ENCODE results near the gene FNIP2. TPM values are rescaled to one million over a fixed set of nuclear protein-coding genes. Genes with fewer than 3 reads are reported as not detected.
"Not testable (repeated sequence)": the region's sequence is repeated elsewhere in the genome, so short reads cannot be mapped to it uniquely, and the experiment has no call there.

Gene FNIP2
- polyA plus RNA-seq, 3 donors: 46.5 to 54.4 (median 48.2) TPM

- DNase-seq (ENCODE audit: low read depth in 3 of 3, low spot score in 2 of 3): no peak
Observed at GRCh38 chr4:158787709-158788475, 19.1 kb downstream of the FNIP2 start.

- DNase-seq (ENCODE audit: low read depth in 3 of 3, low spot score in 2 of 3): no peak
Observed at GRCh38 chr4:158788516-158788915, 19.7 kb downstream of the FNIP2 start.

GRCh38 chr4:158789853-158790252, 21.0 kb downstream of the FNIP2 start:
- no peak for DNase-seq (ENCODE audit: low read depth in 3 of 3, low spot score in 2 of 3)

GRCh38 chr4:158793021-158793420, 24.2 kb downstream of the FNIP2 start:
- DNase-seq (ENCODE audit: low read depth in 3 of 3, low spot score in 2 of 3): no peak

- not testable (repeated sequence) for DNase-seq (ENCODE audit: low read depth in 3 of 3, low spot score in 2 of 3)
Observed at GRCh38 chr4:158793430-158793829, 24.6 kb downstream of the FNIP2 start.

GRCh38 chr4:158796370-158797140, 27.7 kb downstream of the FNIP2 start:
- no peak for DNase-seq (ENCODE audit: low read depth in 3 of 3, low spot score in 2 of 3)

- DNase-seq (ENCODE audit: low read depth in 3 of 3, low spot score in 2 of 3): no peak
Observed at GRCh38 chr4:158798062-158798461, 29.2 kb downstream of the FNIP2 start.

- no peak for DNase-seq (ENCODE audit: low read depth in 3 of 3, low spot score in 2 of 3)
Observed at GRCh38 chr4:158799013-158799770, 30.4 kb downstream of the FNIP2 start.

- DNase-seq (ENCODE audit: low read depth in 3 of 3, low spot score in 2 of 3): no peak
Observed at GRCh38 chr4:158799856-158800255, 31.0 kb downstream of the FNIP2 start.

GRCh38 chr4:158801066-158801465, 32.2 kb downstream of the FNIP2 start:
- no peak for DNase-seq (ENCODE audit: low read depth in 3 of 3, low spot score in 2 of 3)

GRCh38 chr4:158801677-158802076, 32.9 kb downstream of the FNIP2 start:
- no peak for DNase-seq (ENCODE audit: low read depth in 3 of 3, low spot score in 2 of 3)

- DNase-seq (ENCODE audit: low read depth in 3 of 3, low spot score in 2 of 3): no peak
Observed at GRCh38 chr4:158802914-158803313, 34.1 kb downstream of the FNIP2 start.

- DNase-seq (ENCODE audit: low read depth in 3 of 3, low spot score in 2 of 3): no peak
Observed at GRCh38 chr4:158805635-158806471, 37.0 kb downstream of the FNIP2 start.

GRCh38 chr4:158807691-158808090, 38.9 kb downstream of the FNIP2 start:
- no peak for DNase-seq (ENCODE audit: low read depth in 3 of 3, low spot score in 2 of 3)

GRCh38 chr4:158808399-158808798, 39.6 kb downstream of the FNIP2 start:
- DNase-seq (ENCODE audit: low read depth in 3 of 3, low spot score in 2 of 3): no peak

- DNase-seq (ENCODE audit: low read depth in 3 of 3, low spot score in 2 of 3): not testable (repeated sequence)
Observed at GRCh38 chr4:158809208-158809607, 40.4 kb downstream of the FNIP2 start.

GRCh38 chr4:158809611-158810486, 41.0 kb downstream of the FNIP2 start:
- no peak for DNase-seq (ENCODE audit: low read depth in 3 of 3, low spot score in 2 of 3)

GRCh38 chr4:158810487-158811215, 41.8 kb downstream of the FNIP2 start:
- no peak for DNase-seq (ENCODE audit: low read depth in 3 of 3, low spot score in 2 of 3)

- no peak for DNase-seq (ENCODE audit: low read depth in 3 of 3, low spot score in 2 of 3)
Observed at GRCh38 chr4:158811216-158811540, 42.4 kb downstream of the FNIP2 start.

Measured in right renal cortex interstitium (tissue), 3 donors.